HG02852 (cell line): ENCODE results near the gene OR56A4.

Experiments
- ATAC-seq: cut with Tn5 transposase; IDR thresholded peaks from one replicate; pipeline ENCODE4 v1.9.1; 2021; ENCODE audit warnings: mild to moderate bottlenecking, moderate library complexity; ENCODE audit not compliant: unreplicated experiment

OR56A4 gene

DNA sequence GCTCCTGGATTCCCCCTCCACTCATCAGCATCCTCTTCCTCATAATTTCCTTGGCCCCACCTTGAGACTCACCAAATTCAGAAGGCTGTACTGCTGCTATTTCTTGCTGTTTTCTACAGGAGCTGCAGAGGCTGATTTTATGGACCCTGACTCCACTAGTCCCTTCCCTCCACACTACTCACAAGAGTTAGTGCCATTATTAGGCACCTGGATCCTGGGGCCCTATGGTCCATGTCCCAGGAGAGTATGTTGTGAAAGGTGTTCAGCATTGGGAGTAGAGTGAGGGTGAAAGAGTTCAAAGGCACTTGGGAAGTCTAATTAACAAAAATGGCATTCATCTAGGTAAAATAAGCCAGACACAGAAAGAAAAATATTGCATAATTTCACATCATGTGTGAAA lies at the start of gene OR56A4:
OR56A4 (minus strand) TSS at position 101 of the 400 bp plus-strand sequence. CDS start 3,954 bp downstream, outside the sequence.
- ATAC-seq, result no peak

- ATAC-seq, result no peak
Measured at GRCh38 chr11:6055569-6055968, 48.8 kb upstream of the OR56A4 start.

DNA sequence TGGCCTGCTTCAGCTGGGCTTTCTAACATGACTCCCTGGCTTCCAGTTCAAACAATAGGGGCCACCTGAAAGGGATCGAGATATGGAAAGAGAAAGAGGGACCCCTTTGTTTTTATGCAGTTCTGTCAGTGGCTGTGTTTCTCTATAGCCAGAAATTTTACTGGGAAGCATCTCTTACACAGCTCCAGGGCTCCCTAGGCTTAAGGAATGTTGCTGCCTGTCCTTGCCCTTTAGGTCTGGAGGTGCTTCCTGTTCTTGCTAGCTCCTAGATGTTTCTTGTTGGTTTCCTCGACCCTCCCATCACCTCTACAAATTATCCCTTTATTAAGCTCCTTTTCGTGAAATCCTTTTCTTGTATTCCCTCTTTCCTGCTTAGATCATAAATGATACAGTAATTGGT lies 45.6 kb upstream of the OR56A4 start:
- ATAC-seq, result no peak

DNA sequence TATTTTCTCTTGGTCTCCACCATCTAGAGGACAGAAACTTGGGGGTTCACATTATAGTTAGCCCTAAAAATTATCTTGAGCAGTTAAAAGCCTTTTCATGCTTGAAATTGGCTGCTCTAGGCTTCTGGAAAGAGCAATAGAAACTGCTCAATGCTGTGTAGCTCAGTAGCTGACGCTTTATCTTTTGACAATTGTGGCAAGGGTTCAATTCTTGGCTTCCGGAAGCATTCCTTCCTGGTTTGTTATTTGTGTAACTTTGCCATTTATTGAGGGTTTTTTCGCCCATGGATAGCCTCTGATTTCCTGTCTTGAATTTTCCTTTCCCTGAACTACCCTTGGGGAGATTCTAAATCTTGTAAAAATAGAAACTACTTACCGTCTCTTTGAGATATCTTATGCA lies 34.1 kb upstream of the OR56A4 start:
- ATAC-seq, result no peak

- no peak for ATAC-seq
Measured at GRCh38 chr11:6030708-6031405, 24.1 kb upstream of the OR56A4 start, which contains the start of gene OR56A1. TSS of gene OR56A1 (minus strand) at chr11:6030758. CDS start at chr11:6027692, 3,066 bp downstream.

DNA sequence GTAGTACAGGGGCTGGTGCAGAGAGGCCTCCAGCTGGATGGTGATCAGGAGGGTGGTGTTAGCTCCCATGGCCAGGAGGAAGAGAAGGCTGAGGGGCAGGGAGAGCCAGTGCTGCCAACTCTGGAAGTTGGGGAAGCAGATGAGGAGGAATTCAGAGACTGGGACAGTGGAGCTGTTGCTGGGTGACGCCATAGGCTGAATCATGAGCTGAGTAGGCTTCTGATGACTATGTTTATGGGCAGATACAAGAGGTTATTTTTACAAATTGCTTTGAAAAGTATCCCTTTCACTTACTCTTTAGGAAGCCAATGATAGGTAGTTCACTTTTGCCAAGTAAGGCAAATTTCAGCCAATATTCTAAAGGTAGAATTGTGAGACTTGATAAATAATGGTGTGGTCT lies 20.8 kb upstream of the OR56A4 start:
- no peak for ATAC-seq

DNA sequence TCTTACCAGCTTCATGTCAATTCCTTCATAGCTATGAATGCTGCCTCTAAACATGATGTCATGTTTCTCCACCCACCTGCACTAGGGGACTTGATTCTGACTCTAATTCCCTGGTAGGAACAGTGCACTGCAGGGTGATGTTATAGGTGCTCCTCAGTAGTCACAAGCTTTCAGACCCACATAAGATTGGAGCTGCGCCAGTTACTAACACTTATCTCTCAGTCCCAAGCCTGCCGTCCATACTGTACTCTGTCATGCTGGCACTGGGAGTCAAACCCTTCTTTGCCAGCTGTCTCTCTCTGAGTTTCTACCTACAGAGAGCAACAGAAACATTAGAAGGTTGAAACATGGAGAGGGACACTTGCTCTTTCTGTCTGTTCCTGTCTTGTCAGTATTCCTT lies 18.3 kb upstream of the OR56A4 start:
- ATAC-seq, result no peak

DNA sequence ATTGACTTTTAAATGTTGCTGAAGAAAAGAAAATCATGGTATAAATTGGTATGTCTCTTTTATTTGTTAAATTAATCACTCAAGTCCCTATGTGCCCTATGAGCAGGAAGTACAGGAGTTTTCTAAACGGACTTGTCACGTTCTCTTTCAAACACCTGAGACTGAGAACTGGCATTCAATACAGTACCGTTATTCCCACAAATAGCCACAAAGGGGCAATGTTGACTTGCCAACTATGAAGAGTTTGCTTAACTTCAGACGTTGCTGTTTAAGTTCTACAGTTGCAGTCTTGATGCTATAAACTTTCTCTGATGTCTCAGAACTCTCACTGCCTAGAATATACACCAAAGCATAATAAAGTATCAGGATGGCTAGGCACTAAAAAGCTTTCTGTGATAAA lies 16.2 kb upstream of the OR56A4 start:
- no peak for ATAC-seq

DNA sequence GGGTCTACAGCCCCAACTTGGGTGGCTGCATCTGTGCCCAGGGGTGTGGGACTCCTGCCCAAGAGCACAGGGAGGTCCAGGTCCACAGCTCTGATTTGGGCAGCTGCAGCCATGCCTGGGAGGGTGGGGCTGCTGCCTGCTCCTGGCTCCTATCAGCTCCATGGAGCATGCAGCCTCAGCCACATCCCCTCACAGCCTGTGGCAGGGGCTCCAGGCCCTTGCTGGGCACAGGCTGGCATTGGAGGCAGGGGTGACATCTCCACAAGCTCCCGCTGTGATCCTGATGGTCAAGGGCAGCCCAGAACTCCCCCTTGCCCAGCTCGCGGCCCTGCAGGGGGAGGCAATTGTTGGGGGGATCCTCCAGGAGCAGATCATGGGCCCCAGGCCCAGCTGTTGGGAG lies 6.3 kb upstream of the OR56A4 start:
- no peak for ATAC-seq

DNA sequence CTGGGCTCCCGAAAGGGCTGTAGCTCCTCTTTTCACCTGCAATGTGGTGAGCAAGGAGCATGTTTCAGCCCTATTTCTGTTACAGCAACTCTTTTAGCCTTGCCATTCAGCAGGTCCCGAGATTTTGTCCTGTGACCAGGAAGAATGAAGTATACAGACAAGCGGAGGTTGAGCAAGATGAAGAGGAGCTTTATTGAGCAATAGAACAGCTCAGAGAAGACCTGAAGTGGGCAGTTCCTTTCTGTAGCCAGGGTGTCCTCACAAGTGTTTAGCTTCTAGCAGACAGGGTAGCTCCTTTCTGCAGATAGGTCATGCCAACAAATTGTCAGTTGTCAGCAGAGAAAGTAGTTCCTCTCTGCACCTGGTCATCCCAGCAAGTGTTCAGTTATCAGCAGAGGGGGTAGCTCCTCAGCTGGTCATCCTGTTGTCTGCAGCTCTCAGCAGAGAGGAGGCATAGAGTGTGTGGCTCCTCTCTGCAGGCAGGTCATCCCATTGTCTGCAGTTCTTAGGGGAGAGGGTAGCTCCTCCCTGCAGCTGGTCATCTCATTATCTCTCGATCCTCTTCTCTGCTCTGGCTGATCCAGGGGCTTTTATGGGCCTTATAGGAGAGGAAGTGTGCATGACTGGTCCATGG lies 5.4 kb upstream of the OR56A4 start:
- no peak for ATAC-seq

GRCh38 chr11:6006395-6006794 lies 351 bp downstream of the OR56A4 start:
- ATAC-seq, result no peak

GRCh38 chr11:6002202-6002699 lies 4.5 kb downstream of the OR56A4 start:
- no peak for ATAC-seq

- ATAC-seq, result no peak
Measured at GRCh38 chr11:5994791-5995190, 12.0 kb downstream of the OR56A4 start.

DNA sequence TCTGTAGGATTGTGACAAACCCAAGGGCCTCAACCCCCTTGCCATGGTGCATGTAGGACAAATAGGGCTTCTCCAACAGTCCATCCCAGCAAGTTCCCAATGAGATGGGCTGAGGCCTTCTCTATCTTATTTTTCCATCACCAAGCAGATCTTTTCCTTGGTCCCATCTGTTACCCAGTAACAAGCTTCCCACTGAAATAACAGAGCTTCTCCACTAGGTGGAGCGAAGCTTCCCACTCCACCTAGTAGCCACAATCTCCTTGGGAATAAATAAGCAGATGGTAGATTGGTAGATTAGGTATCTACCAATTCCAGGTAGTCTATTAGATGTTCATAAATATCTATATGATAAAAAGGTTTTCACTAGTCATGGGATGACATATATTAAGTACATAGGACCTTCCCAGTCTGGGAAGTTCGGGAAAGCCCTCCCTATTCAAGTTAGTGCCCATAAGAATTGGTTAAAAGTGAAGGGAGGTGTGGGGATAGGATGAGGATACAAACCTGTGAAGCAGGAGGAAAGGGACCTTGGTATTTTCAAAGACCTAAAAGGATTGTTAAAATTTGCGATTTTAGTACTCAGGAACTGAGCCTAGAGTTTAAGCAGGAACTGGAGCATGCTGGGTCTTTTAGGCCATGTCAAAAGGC lies 14.0 kb downstream of the OR56A4 start:
- ATAC-seq, result no peak

DNA sequence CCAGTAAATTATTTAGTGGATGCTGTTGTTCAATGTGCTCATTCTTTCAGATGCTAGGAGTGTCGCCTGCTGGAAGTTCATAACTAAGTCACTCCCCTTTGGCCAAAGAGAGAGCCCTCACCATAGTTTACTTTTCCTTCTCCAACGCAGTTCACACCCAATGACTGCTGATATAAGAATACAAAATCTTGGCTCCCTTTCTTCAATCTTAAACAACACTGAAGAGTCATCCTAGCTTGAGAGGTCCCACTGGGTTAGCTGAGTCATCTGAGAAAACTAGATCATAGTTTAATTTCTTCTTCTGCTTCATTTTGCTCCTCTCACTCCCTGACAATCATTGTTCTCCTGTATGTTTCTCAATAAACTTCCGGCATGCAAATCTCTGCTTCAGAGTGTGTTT lies 14.6 kb downstream of the OR56A4 start:
- no peak for ATAC-seq

DNA sequence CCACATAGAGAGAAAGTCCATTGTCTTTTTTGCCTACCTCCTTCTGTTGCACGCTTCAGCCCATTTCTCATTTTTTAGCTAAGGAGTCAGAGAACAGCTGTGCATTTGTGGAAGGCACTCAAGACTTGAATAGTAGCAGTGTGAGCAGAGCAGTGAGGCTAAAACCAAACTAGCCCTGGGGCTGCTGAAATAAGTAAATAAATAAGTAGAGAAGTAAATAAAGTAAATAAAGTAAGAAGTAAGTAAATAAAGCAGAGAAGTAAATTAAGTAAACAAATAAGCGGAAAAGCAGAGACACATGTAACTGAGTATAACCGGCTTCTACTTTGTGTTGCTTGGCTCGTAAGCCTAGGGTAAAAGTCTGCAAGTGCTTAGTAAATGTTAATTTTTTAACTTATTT lies 17.5 kb downstream of the OR56A4 start:
- no peak for ATAC-seq

DNA sequence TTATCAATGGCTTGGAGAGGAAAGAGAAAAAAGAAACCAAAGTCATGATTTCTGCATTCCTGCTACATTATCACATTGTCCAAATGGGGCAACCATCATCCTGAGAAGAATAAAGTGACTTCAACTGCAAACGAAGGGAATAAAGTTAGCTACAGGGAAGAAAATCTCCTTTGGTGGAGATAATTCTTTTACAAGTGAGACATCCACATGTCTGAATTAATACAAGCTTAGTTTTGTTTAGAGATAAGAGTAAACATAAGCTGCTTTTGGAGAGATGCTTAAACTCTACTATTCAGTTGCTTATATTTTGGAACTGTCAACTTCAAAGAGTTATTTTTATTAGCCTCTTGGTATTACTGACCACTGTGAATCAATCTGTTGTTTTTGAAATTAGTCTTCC lies 19.9 kb downstream of the OR56A4 start, which contains the start of gene OR52L1:
OR52L1 (minus strand) TSS at position 101 of the 400 bp plus-strand sequence; CDS start at position 46, 55 bp downstream.
- no peak for ATAC-seq

DNA sequence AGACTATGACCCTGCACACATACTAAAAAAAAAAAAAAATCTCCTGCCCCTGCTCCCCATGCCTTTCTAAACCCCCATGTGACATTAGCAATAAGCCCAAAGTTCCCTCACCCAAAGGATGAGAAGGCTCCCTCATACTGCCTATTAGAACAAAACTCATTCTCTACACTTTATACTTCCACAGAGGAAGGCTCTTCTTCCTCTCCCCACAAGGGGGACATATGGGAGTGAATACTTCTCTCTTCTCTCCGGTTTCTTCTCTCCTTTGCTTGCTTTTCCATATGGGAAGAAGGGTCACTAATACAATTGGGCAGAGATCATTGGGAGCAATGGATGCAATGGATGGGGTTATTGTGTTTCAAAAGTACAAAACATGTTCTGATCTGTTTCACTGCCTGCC lies 23.3 kb downstream of the OR56A4 start:
- ATAC-seq, result no peak

GRCh38 chr11:5973530-5973929 lies 33.2 kb downstream of the OR56A4 start:
- no peak for ATAC-seq

- ATAC-seq, result no peak
Measured at GRCh38 chr11:5968394-5968793, 38.4 kb downstream of the OR56A4 start, which contains the start of gene OR56A5. TSS of gene OR56A5 (minus strand) at chr11:5968494. CDS start at chr11:5968494, 0 bp downstream.

DNA sequence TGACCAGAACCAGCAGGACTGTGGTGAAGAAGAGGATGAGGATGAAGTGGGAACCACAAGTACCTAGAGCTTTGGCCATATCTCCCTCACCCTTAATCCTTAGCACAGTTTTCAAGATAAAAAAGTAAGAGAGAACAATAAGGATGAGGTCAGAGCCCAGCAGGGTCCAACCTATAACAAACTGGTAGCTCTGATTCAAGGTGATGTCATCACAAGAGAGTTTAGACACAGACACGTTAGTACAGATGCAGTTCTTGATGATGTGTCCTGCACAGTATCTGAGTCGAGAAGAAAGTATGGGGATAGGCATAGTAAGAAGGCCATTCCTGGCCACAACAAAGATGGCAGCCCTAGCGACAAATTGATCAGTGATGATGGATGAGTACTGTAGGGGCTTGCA lies 39.0 kb downstream of the OR56A4 start:
- no peak for ATAC-seq

- ATAC-seq, result no peak
Measured at GRCh38 chr11:5966958-5967357, 39.8 kb downstream of the OR56A4 start.
